ENCODE data around the gene AGAP9.
"Not testable (repeated sequence)": the region's sequence is repeated elsewhere in the genome, so short reads cannot be mapped to it uniquely, and the experiment has no call there.

The AGAP9 gene

GRCh38 chr10:47484786-47485185 is 38.7 kb downstream of the AGAP9 start:
- DNase-seq = not testable (repeated sequence)

DNA sequence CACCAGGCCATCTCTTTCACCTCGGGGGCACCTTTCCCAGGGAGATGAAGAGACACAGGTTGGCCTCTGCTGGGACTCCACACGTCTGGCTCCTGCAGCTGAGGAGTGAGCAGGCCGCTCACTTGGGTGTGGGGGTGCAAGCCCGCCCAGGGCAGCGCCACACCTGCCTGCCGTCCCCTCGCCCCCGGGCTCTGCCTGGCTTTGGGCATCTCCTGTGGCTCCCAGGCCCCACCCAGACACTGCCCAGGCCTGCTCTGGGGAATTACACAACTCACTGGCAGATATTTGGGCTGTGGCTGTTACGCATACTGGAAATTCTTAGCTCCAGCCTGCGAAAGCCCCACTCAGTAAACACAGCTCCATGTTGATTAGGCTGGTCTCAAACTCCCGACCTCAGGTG is 39.5 kb downstream of the AGAP9 start, which contains the start of gene ANXA8:
Gene ANXA8, minus strand, starts transcription at position 193 of the 400 bp plus-strand sequence. Its CDS starts 182 bp downstream, at position 11.
- DNase-seq = not testable (repeated sequence)

DNA sequence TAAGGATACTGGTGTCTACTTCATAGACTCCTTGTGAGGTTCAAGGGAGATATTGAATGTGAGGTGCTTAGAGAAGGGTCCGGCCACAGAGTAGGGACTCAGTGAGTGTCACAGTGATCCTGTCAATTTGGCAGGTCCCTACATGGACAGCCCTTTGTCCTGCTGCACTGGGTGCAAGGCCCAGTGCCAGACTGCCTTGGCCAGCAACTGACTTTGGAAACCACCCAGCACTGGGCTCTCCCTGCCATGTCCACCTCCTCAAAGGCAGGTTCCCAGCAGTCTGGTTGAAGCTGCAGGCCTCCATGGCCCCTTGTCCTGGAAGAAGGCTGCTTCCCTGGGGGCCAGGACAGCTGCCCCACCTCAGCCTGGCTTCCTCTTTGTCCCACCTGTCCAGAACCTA is 41.1 kb downstream of the AGAP9 start:
- DNase-seq = not testable (repeated sequence)

DNA sequence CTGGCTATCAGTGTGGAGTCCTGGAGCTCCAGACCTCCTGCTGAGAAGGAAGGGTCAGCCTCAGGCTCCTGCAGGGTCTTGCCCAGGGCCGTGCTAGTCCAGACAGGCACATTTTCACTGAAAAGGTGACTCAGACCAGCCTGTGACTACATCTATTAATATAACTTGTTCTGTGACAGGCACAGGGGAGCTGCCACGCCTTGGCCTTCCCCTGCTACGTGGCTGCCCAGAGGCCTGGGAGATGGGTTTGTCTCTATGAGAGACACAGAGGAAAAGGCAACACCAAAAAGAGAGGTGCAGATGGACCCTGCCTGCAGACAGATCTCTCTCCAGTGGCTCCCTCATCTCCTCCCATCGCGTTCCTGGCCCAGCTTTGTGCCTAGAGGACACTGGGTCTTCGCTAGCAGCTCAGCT is 41.7 kb downstream of the AGAP9 start:
- not testable (repeated sequence) for DNase-seq

DNA sequence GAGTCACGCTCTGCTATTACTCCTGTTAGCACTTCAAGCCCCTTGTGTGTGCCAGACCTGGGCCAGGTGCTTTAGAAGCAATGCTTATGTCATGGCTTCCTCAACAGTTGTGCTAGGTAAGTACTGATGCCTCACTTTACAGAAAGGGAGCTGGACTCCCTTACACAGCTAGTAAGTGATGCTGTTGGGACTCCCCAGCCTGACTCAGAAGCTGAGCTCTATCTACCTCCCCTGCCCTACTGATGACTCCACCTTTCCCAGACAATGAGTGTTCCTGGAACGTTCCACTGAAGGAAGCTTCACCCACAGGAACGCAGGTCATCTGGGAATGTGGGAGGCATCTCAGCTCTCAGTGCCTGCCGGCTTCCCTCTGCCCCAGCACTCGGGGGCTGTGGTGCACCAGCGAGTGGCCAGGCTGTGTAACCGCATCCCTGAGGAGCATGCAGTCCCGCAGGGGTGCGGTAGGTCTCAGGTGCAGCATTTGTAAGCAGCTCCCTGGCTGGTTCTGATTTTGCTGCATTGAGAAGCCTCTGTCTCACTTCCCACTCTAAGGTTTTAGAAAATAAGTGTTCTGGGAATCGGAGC is 42.2 kb downstream of the AGAP9 start:
- not testable (repeated sequence) for DNase-seq

GRCh38 chr10:47480133-47480532 is 43.3 kb downstream of the AGAP9 start:
- DNase-seq = not testable (repeated sequence)

DNA sequence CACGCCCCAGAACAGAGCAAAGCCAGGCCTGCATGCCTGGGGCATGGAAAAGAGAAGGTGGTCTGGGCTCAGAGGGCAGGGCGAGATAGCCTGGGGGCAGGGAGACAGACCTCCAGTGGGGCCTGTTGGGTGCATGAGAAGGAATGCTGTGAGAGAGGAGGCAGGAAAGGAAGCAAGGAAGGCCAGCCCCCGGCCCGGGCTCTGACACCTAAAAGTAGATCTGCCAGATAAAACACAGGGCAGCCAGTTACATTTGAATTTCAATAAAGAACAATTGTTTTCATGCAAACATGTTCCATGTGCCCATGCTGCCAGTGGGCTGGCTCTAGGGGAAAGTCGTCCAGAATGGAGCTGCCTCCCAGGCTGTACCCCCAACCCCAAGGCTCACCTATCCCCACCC is 45.3 kb downstream of the AGAP9 start:
- DNase-seq = not testable (repeated sequence)

GRCh38 chr10:47477078-47477477 is 46.4 kb downstream of the AGAP9 start:
- DNase-seq = not testable (repeated sequence)

GRCh38 chr10:47475101-47475500 is 48.3 kb downstream of the AGAP9 start:
- not testable (repeated sequence) for DNase-seq

DNA sequence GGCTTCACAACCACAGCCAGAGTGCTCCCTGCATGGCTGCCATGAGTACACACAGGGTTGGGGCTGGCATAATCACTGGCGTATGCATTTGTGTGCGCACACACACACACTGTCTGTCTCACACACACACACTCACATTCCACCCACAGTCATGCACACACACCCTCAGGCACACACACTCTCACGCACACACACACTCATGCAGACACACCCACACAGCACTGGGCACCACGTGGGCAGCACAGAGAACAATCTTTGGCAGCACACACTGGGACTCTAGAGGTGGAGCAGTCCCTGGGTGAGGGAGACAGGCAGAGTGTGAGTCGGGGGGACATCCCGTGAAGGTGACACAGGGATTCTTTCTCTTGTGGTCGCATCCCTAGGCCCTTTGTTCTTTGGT is 49.9 kb downstream of the AGAP9 start:
- DNase-seq = not testable (repeated sequence)

- DNase-seq = not testable (repeated sequence)
These were observed 50.8 kb downstream of the AGAP9 start for GRCh38 chr10:47472647-47473046.

DNA sequence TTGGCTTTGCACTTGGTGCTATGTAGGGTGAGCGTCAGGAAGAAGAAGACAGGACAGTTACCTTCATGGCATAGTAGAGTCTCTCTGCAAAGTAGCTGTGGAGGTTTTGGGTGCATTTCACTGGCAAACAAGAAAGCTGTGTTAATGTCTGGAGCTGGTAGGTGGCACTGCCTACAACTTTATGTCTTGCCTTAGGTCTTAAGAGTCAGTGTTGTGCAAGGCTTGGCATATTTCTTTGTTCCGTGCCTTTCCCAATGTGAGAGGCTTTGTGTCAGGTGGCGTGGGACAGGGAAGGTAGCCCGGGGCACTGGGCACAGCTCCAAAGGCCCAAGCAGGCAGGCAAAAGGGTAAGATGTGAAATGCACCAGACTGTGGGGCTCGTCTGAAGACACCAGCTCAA is 51.4 kb downstream of the AGAP9 start:
- not testable (repeated sequence) for DNase-seq

DNA sequence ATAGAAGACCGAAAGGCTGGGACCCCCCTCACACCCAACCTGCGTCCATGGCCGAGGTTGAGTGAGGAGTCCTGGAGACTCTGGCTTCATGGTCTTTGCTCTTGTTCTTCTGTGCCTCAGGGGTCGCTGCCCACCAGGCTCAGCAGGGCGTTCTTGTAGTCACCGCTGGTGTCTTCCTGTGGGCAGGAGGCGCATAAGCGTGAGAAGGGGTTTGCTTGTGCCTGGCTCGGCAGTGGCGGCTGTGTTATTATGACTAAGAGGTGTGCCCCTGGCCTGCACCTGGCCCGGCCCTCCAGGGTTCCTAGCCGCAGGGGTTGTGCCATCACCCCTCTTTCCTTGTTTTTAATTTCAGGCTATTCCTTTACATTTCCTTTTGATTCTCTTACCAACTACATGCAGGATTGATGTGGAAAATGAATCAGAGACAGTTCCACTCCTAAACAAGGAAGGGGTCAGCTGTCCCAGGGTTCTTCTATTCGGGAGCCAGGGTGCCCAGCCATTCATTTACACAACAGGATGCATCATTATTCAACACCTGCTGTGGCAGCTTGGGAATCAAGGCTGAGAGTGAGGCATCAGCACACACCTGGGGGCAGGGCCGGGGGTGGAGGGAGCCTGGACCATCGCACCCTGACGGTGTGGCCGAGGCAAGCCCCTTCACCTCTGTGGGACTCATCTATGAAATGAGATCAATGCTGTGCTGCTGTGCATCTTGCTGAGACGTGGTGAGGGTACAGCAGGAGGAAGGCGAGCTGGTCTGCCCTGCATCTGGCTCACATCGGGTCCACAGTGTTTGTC is 54.5 kb downstream of the AGAP9 start:
- DNase-seq = not testable (repeated sequence)

DNA sequence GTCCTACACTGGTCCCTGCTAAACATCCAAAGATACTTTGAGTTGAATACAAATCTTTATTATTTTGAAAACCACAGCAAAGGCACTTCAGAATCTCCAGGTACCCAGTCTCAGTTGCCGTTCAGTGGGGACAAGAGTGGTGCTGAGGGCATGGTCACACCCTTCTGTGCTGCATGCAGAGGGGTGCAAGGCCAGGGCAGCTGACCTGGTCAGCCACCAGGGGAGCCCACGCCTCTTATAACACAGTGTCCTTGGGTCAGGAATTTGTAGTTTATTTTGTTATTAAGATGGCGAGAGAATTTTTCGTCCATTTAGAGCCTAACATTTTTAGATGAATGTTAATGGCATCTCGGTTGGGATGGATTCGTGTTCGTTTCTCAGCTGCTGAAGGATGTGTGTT is 55.5 kb downstream of the AGAP9 start:
- not testable (repeated sequence) for DNase-seq

DNA sequence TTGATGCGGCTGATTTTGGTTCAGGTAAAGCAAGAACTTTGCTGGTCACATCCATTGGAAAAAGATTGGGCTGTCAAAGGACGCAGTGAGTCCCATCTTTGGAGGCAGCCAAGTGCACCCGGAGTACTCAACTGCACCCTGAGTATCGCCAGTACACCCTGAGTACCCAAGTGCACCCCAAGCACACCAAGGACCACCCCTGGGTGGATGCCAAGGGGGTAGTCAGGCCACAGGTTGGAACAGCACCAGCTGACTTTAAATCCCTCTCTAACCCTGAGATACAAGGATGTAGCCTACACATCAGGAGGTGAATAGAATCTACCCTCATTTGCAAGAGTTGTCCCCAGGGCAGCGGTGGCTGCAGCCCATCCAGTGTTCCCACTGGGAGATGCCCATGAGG is 56.0 kb downstream of the AGAP9 start:
- DNase-seq = not testable (repeated sequence)

GRCh38 chr10:47465216-47465917 is 58.1 kb downstream of the AGAP9 start:
- DNase-seq = not testable (repeated sequence)

DNA sequence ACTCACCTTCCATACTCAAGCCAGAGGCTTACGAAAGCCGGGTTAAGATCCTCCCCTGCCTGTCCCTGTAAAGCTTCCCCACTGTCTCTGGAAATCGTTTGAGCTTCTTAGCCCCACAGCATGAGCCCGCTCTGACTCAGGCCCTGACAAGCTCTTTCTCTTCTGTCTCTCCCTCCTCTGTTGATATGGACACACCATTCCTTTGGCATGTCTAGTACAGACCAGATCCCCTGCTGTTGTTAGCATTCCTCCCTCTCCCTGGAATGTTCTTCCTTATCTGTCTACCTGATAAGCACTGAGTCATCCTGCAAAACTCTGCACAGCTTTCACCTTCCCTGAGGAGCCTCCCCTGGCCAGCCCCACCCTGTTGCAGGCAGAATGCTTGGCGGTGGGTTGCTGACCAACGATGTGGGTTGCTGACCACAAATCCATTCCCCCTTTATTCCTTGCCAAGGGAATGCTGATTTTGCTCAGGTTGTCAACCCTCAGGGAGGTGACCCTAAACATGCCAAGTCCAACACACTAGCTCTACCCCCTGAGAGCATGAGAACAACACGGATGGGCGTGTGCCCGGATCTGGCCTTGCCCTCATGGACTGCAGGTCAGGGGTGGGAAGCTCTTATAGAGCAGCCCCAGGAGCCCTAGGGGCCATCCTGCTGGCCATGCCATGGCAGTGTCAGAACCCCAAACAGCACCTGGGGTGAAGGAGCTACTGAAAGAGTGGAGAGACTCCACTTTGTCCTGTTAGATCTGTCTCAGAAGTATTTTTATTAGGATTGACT is 60.7 kb downstream of the AGAP9 start:
- DNase-seq = not testable (repeated sequence)

- not testable (repeated sequence) for DNase-seq
These were observed 62.2 kb downstream of the AGAP9 start for GRCh38 chr10:47461261-47461687.

DNA sequence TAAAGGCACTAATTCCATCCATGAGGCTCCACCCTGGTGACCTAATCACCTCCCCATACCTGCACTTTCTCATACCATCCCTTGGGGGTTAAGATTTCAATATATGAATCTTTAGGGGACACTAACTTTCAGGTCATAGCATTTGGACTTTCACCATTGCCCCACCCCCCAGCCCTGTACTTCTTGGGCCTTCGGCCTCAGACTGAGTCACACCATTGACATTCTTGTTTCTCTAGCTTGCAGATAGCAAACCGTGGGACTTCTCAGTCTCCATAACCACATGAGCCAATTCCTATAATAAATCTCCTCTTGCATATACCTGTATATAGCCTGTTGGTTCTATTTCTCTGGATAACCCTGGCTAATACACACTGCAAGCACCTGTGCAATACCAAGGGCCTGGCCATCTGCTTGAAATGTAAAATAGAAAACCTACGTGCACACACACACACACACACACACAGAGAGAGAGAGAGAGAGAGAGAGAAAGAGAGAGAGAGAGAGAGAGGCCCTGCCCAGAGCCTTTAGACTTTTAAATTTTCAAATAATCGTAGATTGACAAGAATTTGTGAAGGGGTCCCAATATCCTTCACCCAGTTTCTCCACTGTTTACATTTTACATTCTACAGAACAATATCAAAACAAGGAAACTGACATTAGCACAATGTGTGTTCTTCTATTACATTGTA is 64.8 kb downstream of the AGAP9 start:
- DNase-seq = no peak

DNA sequence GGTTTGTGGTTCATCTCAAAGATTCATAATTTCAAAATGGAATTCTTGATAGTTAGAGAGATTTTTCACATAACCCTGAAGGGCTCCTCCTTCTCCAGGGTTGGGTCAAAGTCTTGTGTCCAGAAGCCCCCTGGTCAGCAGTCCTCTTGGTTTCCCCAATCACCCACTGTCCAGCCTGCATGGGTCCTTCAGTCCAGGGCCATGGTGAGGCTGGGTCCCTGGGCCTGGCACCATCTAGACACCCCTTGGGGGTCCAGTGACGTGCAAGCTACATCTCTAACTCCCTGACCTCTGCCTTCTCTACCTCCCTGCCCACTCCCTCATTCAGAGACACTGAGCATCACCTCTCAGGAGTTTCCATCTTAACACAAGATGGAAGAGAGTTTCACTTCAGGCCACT is 65.6 kb downstream of the AGAP9 start:
- no peak for DNase-seq

DNA sequence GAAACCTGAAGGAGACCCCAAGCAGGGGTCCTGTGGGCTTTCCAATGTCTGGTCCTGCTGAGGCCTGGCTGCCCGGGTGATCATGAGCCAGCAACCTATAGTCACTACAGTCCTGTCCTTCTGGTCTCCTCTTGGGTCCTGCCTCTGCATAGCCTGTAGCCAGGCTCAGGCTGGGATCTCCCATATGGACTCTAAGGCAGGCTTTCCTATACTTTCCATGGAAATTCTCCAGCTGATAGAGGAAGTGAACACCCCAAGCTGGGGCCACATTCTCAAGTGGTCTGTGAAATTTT is 66.0 kb downstream of the AGAP9 start:
- no peak for DNase-seq

Data from CD4-positive, alpha-beta T cell treated with Interleukin-6 for 4 hours (primary cell).